ENCODE data around the gene MRPL36. TPM values are rescaled to one million over a fixed set of nuclear protein-coding genes. Genes with fewer than 3 reads are reported as not detected.

The MRPL36 gene
- polyA plus RNA-seq, 1 donor: 34.6 TPM

DNA sequence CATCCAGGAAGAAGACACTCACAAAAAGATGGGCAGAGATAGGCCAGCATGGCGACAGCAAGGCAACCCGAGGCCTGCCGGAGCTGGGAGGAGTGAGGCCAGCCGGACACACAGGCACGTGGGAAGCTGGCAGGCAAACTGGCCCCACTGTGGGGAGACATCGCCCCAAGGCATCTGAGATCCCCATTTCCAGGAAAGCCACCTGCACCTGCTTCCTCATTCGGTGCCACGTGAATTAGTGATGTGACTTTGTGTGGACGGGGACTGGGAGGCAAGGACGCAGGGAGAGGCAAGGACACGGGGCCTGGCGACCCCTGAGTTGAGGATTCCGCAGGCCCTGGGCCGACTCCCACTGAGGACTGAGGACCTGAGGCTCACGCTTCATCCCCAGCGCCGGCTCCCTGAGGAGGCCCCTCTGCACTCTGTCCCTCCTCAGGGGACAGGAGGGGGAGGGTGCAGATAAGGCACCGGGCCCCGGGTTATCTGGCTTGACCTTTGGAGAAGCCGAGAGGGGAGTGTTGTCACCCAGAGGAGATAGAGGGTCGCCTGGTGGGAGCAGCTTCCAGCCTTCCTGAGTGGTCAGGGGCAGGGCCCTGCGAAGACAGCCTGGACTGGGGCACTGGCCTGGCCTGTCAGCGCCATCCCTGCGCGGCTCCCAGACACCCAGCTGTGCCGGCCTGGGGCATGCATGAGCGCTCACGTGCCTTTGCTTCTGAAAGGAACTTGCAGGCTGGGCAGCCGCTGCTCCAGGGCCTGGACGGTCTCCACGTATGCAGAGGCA, 41.3 kb upstream of the MRPL36 start:
- H3K27ac ChIP-seq (ENCODE audit: low read length): no peak overlapping the region
- WGBS (ENCODE audit: insufficient coverage, low lambda C conversion rate): no CpG with 5 or more reads among the region's 31 CpGs
- H3K4me1 ChIP-seq (ENCODE audit: control insufficient read depth, insufficient read depth, low read length): no peaks in the 10 kb centered on the region
- no peaks in the 10 kb centered on the region for H3K9me3 ChIP-seq (ENCODE audit: control insufficient read depth, low read depth, low read length)
- no peak overlapping the region for H3K4me3 ChIP-seq (ENCODE audit: low read length)
- DNase-seq: peak in 1 of 2 donors; percentile 18
- H3K36me3 ChIP-seq (ENCODE audit: control insufficient read depth, insufficient read depth, low read length): no peaks in the 10 kb centered on the region
- peaks cover 48% of the 10 kb centered on the region for H3K27me3 ChIP-seq (ENCODE audit: control insufficient read depth, insufficient read depth, low read length)

DNA sequence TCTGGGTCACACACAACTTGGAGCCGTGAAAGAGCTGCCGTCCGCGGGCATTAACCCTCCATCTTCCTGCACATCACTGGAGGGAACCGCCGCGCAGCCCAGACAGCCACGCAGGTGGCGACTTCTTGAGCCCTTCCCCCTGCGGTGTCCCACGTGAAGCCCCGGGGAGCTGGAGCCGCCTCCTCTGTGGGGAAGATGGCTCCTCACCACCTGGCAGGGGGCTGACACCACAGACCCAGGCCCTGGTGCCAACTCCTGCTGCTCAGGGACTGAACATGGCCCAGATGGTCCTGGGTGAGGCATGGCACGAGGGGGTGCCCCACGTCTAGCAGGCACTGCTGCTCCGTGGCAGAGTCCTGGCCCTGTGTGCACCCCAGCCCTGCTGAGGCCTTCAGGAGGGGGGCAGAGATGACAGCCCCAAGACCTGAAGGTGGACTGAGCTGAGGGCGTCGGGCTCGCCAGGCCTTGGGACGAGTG, 40.5 kb upstream of the MRPL36 start:
- DNase-seq: no peak
- no peak overlapping the region for H3K27ac ChIP-seq (ENCODE audit: low read length)
- H3K4me3 ChIP-seq (ENCODE audit: low read length): no peak overlapping the region
- H3K4me1 ChIP-seq (ENCODE audit: control insufficient read depth, insufficient read depth, low read length): no peaks in the 10 kb centered on the region
- no CpG with 5 or more reads among the region's 20 CpGs for WGBS (ENCODE audit: insufficient coverage, low lambda C conversion rate)
- H3K27me3 ChIP-seq (ENCODE audit: control insufficient read depth, insufficient read depth, low read length): peaks cover 52% of the 10 kb centered on the region
- no peaks in the 10 kb centered on the region for H3K36me3 ChIP-seq (ENCODE audit: control insufficient read depth, insufficient read depth, low read length)
- H3K9me3 ChIP-seq (ENCODE audit: control insufficient read depth, low read depth, low read length): no peaks in the 10 kb centered on the region

GRCh38 chr5:1838013-1838412, 38.4 kb upstream of the MRPL36 start:
- H3K4me1 ChIP-seq (ENCODE audit: control insufficient read depth, insufficient read depth, low read length): no peaks in the 10 kb centered on the region
- WGBS (ENCODE audit: insufficient coverage, low lambda C conversion rate): no CpG with 5 or more reads among the region's 9 CpGs
- no peaks in the 10 kb centered on the region for H3K36me3 ChIP-seq (ENCODE audit: control insufficient read depth, insufficient read depth, low read length)
- no peak for DNase-seq
- H3K27ac ChIP-seq (ENCODE audit: low read length): no peak overlapping the region
- H3K4me3 ChIP-seq (ENCODE audit: low read length): no peak overlapping the region
- no peaks in the 10 kb centered on the region for H3K9me3 ChIP-seq (ENCODE audit: control insufficient read depth, low read depth, low read length)
- peaks cover 69% of the 10 kb centered on the region for H3K27me3 ChIP-seq (ENCODE audit: control insufficient read depth, insufficient read depth, low read length)

DNA sequence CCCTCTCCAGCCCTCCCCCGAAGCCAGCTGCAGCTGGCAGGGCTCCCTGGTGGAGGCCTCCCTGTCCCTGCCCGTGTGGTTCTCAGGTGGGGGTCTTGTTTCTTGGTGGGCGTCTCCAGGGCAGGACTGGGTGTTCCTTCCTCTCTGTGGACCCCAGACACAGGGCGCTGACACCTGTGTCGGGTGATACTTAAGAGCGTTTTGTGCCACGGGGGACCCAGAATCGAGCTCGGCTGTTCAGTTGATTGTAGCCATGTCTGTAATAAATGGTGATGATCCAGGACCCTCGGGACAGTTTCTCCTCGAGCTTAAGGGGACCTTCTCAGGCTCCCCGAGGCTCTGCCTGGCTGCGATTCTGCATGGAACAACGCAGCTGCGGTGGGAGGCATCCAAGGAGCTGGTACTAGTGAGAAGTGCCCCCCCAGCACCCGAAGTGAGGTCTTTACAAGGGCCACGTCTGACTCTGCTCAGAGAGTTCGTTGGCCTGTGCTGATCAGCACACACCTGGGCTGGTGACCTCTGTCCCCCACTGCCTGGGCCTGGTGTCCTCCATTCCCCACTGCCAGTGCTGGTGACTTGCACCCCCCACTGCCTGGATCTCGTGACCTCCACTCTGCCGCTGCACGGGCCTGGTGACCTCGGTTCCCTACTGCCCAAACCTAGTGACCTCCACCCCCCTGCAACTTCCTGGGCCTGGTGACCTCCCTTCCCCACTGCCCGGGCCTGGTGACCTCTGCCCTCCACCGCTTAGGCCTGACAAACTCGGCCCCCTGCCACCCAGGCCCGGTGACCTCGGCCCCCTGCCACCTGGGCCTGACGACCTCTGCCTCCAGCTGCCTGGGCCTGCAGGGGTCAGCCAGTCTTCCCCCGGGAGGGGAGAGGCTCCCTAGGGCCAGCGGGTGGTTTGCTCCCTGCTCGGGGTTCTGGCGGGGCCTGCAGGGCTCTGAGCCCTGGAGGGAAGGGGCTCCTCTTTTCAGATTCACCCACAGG, 37.5 kb upstream of the MRPL36 start:
- Histone ChIP-seq H3K4me3 (ENCODE audit: low read length) (no peak overlapping the region), H3K9me3 (ENCODE audit: control insufficient read depth, low read depth, low read length) (no peaks in the 10 kb centered on the region), H3K36me3 (ENCODE audit: control insufficient read depth, insufficient read depth, low read length) (no peaks in the 10 kb centered on the region), H3K27me3 (ENCODE audit: control insufficient read depth, insufficient read depth, low read length) (peaks cover 74% of the 10 kb centered on the region), H3K27ac (ENCODE audit: low read length) (no peak overlapping the region), H3K4me1 (ENCODE audit: control insufficient read depth, insufficient read depth, low read length) (no peaks in the 10 kb centered on the region)
- DNase-seq: no peak
- WGBS (ENCODE audit: insufficient coverage, low lambda C conversion rate): no CpG with 5 or more reads among the region's 32 CpGs

GRCh38 chr5:1836176-1836890, 36.7 kb upstream of the MRPL36 start:
- Histone ChIP-seq H3K36me3 (ENCODE audit: control insufficient read depth, insufficient read depth, low read length) (no peaks in the 10 kb centered on the region), H3K4me1 (ENCODE audit: control insufficient read depth, insufficient read depth, low read length) (no peaks in the 10 kb centered on the region), H3K9me3 (ENCODE audit: control insufficient read depth, low read depth, low read length) (no peaks in the 10 kb centered on the region), H3K27me3 (ENCODE audit: control insufficient read depth, insufficient read depth, low read length) (peaks cover 74% of the 10 kb centered on the region), H3K27ac (ENCODE audit: low read length) (no peak overlapping the region), H3K4me3 (ENCODE audit: low read length) (no peak overlapping the region)
- WGBS (ENCODE audit: insufficient coverage, low lambda C conversion rate): 23% methylated on average over 2 of the region's 23 CpGs
- DNase-seq: no peak

DNA sequence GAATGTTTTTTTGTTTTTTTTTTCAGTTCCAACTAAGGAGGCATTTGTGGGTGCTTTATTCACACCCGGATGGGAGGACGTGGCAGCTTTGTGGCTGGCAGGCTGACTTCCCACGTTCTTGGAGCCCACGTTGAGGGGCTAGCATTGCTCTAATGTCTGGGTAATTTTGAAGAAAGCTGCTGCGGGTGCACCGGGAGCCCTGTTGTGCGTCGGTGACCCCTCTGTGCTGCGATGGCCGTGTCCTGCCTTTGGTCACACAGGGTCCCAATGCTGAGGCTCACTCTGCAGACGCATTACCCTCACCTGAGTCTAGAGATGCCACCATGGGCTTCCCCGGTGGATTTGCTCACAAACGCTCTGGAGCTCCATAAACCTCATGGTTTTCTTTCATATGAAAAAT, 35.8 kb upstream of the MRPL36 start:
- H3K4me3 ChIP-seq (ENCODE audit: low read length): no peak overlapping the region
- H3K27ac ChIP-seq (ENCODE audit: low read length): no peak overlapping the region
- no peaks in the 10 kb centered on the region for H3K4me1 ChIP-seq (ENCODE audit: control insufficient read depth, insufficient read depth, low read length)
- no peaks in the 10 kb centered on the region for H3K9me3 ChIP-seq (ENCODE audit: control insufficient read depth, low read depth, low read length)
- no peaks in the 10 kb centered on the region for H3K36me3 ChIP-seq (ENCODE audit: control insufficient read depth, insufficient read depth, low read length)
- peaks cover 67% of the 10 kb centered on the region for H3K27me3 ChIP-seq (ENCODE audit: control insufficient read depth, insufficient read depth, low read length)
- DNase-seq: no peak
- no CpG with 5 or more reads among the region's 13 CpGs for WGBS (ENCODE audit: insufficient coverage, low lambda C conversion rate)

DNA sequence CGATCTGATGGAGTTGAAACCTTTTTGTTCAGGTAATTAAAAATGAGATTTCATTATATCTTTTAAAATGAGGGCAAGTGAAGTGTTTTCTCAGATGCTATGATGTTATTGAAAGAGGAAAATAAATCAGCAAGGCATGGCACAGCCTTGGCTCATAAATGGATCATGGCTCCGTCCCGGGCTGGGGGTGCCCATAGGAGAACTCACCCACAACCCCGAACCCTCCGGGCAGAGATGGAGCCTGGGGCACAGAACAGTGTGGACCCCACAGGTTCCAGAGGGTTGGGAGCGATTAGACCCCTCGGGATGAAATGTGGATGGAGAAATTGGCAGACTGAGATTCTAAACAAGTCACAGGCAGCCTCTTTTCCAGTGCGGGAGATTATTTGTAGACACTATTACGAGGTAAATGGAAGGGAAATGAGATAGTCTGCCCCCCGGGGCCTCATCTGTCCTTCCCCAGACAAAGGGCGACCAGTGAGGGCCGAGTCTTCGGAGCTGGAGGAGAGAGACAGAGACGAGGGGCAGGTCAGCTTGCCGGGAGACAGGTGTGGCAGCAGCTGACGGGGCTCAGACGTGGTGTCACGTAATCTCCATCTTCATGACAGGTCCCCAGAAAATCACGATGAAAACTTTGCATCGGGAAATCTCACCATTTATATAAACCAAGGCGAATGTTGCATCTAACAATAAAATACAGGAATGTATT, 35.2 kb upstream of the MRPL36 start:
- DNase-seq: no peak

GRCh38 chr5:1834022-1834551, 34.5 kb upstream of the MRPL36 start:
- Histone ChIP-seq H3K27ac (ENCODE audit: low read length) (no peak overlapping the region), H3K36me3 (ENCODE audit: control insufficient read depth, insufficient read depth, low read length) (no peaks in the 10 kb centered on the region), H3K4me3 (ENCODE audit: low read length) (no peak overlapping the region), H3K4me1 (ENCODE audit: control insufficient read depth, insufficient read depth, low read length) (no peaks in the 10 kb centered on the region), H3K9me3 (ENCODE audit: control insufficient read depth, low read depth, low read length) (no peaks in the 10 kb centered on the region), H3K27me3 (ENCODE audit: control insufficient read depth, insufficient read depth, low read length) (peaks cover 55% of the 10 kb centered on the region)
- 50% methylated on average over 2 of the region's 22 CpGs for WGBS (ENCODE audit: insufficient coverage, low lambda C conversion rate)
- no peak for DNase-seq

More for the DNA sequence above, 35.2 kb upstream of the MRPL36 start:
- Histone ChIP-seq H3K4me3 (ENCODE audit: low read length) (no peak overlapping the region), H3K9me3 (ENCODE audit: control insufficient read depth, low read depth, low read length) (no peaks in the 10 kb centered on the region), H3K4me1 (ENCODE audit: control insufficient read depth, insufficient read depth, low read length) (no peaks in the 10 kb centered on the region), H3K27me3 (ENCODE audit: control insufficient read depth, insufficient read depth, low read length) (peaks cover 61% of the 10 kb centered on the region), H3K27ac (ENCODE audit: low read length) (no peak overlapping the region), H3K36me3 (ENCODE audit: control insufficient read depth, insufficient read depth, low read length) (no peaks in the 10 kb centered on the region)
- 100% methylated on average over 1 of the region's 21 CpGs for WGBS (ENCODE audit: insufficient coverage, low lambda C conversion rate)

GRCh38 chr5:1833264-1834021, 33.8 kb upstream of the MRPL36 start:
- DNase-seq: no peak
- Histone ChIP-seq H3K9me3 (ENCODE audit: control insufficient read depth, low read depth, low read length) (no peaks in the 10 kb centered on the region), H3K4me1 (ENCODE audit: control insufficient read depth, insufficient read depth, low read length) (no peaks in the 10 kb centered on the region), H3K36me3 (ENCODE audit: control insufficient read depth, insufficient read depth, low read length) (no peaks in the 10 kb centered on the region), H3K4me3 (ENCODE audit: low read length) (no peak overlapping the region), H3K27ac (ENCODE audit: low read length) (no peak overlapping the region), H3K27me3 (ENCODE audit: control insufficient read depth, insufficient read depth, low read length) (peaks cover 53% of the 10 kb centered on the region)
- no CpG with 5 or more reads among the region's 16 CpGs for WGBS (ENCODE audit: insufficient coverage, low lambda C conversion rate)

Measured in large intestine (tissue), 3 donors.